NCI-H1105 (cell line): Measurements from ENCODE around the gene FHOD1.

Experiments used
- DNase-seq: peaks from one replicate; lab custom pipeline; 2025; lab: John Stamatoyannopoulos, UW

FHOD1 gene

DNA sequence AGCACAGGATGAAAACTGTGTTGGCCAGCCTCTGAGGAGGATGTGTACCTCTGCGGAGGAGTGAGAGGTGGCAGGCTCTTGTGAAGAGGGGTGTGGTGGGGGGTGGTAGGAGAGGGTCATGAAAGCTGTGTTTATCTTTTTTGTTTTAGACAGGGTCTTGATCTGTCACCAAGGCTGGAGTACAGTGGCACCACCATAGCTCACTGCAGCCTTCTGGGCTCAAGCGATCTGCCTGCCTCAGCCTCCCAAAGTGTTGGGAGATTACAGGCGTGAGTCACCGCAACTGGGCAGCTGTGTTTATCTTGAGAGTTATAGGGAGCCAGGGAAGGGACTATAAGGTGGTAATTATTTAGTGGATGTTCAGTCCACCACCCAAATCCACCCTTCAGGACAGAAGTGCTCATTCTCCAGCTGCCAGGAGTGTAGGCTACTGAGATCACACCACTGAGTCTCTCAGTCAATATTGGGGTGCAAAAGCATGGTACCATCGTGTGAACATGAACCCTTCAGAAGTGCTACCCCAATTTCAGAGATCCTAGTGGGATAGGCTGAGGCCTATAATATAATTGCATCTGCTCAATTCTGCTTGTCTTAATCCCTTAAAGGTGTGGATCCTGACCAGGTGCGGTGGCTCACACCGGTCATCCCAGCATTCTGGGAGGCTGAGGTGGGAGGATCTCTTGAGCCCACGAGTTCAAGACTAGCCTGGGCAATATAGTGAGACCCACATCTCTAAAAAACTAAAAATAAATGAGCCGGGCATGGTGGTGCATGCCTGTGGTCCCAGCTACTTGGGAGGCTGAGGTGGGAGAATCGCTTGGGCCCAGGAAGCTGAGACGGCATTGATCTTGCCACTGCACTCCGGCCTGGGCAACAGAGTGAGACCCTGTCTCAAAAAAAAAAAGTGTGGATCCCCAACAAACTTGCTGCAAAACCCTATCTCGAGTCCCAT is 56.6 kb downstream of the FHOD1 start:
- DNase-seq: no peak

DNA sequence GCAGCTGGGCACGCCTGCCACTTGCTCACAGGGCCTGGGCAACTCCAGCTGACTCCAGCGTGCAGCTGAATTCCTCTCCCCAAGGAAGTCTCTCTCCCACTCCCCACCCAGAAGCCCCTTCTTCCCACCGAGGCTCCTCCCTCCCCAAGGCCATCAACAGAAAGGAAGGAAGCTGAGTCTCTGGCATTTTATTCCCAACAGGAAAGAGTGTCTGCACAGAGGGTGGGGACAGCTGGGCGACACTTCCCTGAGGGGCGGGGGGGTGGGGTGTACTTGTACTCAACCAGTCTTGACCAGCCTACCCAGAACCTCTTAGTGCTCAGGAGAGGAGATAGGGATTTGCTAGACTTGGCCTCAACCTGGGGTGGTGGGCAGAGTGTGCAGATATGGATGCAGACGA is 57.2 kb downstream of the FHOD1 start, which contains the start of gene EXOC3L1:
Gene EXOC3L1, minus strand, starts transcription at position 96 of the 400 bp plus-strand sequence. CDS start 460 bp downstream, outside the sequence.
- no peak for DNase-seq

DNA sequence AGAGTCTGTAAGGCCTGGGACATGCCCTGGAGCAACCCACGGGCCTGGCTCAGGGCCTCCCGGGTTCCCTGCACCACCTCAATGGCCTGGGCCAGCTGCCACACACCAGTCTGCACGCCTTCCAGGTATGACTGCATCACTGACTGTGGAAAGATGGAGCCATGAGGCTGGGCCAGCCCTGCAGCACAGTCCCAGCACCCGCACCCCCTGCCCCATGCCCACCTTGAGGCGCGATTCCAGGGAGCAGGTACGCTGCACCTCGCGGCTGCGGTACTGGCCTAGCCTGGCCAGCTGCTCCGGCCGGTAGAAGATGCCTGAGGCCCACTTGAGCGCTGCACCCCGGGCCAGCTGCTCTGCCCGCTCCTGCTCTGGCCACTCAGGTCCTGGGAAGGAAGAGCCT is 58.5 kb downstream of the FHOD1 start:
- DNase-seq: no peak

DNA sequence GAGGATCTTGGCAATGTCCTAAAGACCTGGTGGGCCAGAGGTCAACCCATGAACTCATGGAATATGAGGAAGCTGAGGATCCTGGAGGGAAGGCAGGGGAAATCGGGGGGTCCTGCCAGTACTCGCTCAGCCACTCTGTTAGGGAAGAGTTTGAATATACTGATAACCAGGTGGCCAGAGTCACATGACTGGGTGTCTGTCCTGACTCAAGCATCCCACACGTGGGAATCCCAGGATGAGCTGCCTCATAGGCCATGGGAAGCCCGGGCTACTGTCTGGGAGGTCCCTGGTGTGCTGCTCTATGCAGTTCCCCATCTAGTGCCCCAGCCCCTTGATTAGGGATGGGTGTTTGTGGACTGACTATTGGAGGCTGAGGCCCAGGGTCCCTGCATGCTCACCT is 59.0 kb downstream of the FHOD1 start:
- DNase-seq: no peak

DNA sequence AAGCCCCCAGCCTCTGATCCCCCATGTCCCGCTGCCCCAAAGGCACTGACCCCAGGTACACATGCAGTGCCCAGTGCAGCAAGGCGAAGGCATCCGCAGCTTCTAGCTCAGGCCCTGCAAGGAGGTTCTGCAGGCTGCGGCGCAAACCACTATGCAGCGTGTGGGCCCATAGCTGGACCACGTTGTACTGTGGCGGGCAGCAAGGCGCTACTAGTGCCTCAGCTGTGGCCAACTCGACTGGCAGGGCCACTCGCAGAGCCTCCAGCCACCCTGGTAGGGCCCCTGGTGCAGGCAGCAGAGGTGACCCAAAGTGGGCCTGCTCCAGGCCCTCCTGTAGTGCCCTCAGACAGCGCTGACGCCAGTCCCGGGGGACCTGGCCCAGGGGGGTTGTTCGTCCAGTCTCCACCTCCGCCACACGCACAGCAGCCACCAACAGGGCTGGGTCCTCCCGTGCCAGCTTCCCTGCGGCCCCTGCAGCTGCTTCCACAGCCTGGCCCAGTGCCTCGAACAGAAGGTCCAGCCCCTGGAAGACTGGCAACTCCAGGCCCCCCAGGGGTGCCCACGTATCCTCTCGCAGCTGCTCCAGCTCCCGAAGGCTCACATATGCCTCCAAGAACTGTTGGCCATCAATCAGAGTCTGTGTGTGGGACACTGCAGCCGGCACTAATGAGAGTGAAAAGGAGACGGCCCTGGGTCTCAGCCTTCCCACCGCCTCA is 59.9 kb downstream of the FHOD1 start:
- no peak for DNase-seq

DNA sequence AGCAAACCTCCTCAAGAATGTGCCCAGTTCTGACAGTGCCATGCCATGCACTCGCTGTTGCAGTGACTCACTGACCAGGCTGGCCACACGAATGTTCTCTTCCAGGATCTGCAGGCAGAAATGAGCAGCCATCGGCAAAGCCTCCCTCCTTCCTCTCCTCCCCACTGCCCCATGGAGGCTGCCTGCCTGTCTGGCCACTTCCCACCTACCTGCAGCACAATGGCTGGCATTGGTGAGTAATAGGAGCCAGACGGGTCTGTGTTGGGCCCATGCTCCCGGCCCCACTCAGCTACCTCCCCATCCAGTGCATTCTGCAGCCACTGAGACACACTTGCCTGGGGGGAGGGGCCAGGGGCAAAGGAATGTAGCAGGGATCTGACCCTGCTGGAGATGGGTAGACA is 60.7 kb downstream of the FHOD1 start:
- DNase-seq: no peak

DNA sequence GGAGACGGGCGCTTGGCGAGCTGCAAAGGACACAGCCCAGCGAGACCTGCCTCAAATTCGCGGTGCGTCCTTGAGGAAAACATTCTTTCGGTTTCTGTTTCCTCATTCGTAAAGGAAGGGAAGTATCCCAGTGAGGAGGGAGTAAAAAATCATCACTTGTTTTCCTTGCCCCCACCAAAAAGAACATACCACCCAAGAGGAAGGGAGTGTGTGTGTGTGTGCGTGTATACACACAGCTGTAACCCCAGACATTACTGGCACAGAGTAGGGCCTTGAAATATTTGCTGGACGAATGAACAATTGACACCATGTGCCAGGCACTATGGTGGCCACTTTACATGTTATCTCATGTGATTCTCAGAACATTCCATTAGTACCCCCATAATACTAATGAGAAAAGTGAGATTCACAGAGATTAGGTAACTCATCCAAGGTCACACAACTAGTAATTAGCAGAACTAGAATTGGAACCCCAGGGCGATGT is 61.6 kb downstream of the FHOD1 start:
- no peak for DNase-seq

DNA sequence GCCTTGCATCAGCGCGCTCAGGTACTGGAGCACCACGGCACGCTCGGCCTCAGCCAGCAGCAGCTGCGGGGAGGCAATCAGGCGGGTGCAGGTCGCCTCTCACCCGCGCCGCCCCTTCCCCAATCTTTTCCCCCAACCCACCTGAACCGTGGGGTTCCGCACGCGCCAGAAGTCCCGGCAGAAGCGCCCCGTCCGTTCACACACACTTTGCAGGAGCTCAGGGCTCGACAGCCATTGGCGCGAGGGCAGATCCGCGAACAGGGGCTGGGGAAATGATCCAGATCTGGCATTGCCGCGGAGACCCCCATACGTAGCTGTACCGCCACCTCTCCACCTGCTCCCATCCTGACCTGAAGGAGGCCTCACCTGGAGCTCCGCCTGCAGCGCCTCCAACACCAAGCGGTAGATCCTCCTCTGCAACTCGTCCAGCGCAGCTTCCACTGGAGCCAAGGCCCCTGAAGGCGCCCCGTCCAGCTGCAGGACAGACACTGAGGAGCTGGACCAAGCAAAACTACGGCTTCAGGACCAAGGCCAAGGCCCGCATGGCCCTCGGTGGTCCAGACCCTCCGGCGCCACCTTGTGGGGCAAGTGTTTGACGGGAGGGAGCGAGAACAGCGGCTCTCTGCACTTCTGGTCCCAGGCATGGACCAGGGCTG is 62.2 kb downstream of the FHOD1 start:
- DNase-seq: peak; percentile 36

DNA sequence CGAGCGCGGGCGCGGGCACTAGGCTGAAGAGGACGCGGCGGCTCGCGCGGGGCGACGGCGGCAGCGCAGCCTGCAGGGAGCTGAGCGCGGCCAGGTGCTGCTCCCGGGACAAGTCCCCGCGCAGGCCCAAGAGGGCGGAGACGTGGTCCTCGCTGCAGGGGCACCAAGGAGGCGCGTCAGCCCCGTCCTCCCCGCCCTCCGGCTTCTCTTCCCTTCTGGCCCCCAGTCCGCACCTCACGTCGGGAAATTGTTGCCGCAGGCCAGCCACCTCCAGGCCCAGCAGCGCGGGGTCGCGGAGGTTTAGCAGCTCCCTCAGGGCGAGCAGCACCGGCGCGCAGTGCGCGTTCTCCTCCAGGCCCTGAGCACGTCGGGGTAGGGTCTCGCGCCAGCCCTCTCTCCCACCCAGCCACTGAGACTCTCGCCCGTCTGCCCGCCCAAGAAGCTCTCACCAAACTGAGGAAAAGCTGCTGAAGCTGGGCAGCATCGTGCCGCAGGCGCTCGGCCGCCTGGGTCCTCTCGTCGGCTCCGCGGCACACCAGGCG is 62.8 kb downstream of the FHOD1 start:
- DNase-seq: no peak

DNA sequence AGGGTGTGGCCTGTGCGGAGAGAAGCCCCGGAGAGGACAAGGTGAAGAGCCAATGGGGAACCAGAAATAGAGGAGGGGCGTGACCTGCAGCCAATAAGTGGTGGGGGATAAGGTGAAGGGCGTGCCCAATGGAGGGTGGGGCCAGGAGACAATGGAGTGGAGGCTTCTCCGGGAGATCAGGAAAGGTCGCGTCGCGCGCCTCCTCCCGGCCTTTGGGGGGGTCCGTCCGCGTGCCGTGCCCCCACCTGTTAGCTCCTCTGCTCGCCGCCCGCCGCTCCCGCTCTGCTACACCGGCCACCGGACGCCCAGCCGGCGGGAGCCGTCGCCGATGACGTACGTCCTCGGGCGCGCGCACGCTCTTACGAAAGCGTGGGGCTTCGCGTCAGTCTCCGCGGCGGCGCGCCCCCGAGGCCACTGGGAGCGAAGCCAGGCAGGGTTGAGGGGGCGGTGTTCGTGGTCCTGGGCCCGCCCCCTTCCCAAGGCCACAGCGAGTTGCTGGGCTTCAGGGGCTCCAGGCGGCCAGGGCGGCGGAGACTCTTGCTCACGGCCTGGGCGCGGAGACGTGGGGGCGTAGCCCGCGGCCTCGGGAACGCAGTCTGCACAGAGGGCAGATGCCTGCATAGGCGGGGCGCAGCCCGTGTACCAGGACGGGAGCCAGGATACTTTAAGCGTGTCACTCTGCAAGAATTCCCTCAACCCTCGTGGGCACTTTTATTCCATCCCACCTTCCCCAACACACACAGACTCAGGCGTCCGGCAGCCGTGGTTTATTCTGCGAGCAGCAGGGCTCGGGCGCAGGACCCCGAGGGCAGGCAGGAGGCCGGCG is 63.4 kb downstream of the FHOD1 start, which contains the start of gene MATCAP1:
Gene MATCAP1, minus strand, starts transcription at position 337 of the 826 bp plus-strand sequence. CDS start 3,353 bp downstream, outside the sequence.
- DNase-seq: peak; percentile 89

DNA sequence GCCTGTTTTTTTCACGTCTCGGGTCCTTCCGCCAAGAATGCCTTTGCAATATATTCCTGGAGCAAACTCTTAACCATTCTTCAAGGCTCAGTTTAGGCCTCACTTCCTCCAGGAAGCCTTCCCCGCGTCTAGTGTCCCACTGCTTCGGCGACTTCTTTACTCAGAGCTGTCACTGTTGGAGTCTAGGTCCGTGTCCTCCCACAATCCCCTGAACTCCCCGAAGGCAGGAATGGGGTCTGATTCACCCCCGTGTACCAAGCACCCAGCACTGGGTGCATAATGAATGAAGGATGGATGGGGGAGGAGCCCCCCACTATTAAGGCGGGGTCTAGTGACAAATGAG is 64.0 kb downstream of the FHOD1 start:
- DNase-seq: no peak

DNA sequence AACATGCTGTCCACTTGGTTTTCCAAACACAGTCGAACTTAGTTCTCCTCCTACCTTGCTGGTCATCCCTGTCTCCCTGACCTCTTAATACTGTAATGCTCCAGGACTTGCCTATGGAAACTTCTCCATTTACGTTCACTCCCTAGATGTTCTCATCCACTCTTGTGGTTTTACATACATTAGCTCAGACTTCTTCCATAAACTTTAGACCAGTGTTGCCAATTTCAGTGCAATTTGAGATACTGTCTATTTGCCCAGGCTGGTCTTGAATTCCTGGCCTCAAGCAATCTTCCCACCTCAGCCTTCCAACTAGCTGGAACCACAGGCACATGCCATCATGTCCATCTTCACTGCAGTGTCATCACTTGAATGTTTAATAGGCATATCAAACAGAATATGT is 65.0 kb downstream of the FHOD1 start:
- DNase-seq: no peak

DNA sequence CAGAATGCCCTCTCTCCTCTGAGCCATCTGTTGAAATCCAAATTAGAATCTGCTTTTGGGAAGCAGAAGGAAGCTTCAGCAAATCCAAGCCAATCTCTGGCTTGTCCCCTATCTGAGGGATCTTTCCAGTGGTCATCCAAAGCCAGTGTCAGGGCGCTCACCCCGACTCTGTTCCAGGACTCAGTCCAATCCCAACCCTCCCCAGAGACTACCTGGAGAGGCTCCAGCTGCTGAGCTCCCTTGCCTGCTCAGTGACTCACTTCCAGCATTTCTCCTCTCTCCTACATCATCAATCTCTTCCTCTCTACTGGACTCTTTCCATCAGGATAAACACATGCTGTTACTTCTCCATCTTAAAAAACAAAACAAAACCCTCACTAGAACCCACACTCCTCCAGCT is 65.9 kb downstream of the FHOD1 start:
- DNase-seq: no peak

DNA sequence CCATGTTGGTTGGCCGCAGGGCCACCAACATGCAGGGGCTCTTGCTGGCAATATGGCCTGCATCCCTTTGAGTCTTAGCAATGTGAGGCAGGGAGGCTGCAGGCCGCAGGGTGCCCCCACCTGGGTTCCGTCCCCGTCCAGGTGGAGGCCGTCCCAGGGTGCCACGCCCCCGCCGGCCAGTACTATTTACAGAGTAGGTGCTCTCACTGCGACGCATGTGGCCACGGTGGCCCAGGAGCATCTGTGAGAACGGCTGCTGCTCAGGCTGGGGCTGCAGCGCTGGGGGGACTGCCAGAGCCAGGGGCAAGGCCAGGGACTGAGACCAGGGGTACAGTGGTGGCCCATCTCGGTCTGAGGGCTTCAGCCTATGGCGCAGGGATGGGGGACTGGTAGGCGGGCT is 67.1 kb downstream of the FHOD1 start:
- no peak for DNase-seq

DNA sequence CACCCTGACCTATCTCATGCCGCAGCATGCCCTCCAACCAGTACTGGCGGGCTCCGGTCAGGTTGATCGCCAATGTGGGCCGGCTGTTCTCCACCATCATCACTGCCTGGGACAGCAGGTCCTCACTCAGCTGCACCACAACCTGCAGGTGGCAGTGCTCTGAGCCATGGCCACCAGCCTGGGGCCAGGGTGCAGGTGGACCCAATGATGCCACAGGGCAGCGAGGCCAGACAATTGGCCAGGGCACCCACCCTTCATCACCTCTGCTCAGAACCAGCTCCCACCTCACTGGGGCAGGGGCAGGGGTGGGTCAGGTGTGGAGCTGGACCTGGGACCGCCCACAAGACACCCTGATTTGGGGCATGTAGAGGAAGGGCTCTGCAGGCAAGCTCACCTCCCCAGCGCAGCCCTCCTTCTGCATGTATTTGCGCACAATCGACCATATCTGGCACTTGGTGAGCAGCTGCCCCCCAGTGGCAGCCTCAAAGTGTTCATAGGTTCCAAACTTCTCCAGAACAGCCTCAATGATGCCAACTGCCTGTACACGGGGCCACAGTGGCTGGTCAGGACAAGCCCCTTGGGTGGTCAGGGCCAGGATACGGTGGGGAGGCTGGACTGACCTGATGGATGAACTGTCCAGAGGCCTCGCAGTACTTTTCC is 67.7 kb downstream of the FHOD1 start:
- DNase-seq: no peak
